Erythroblast (primary cell): ENCODE measurements around the gene MRRF.

Experiments used
- GATA1 ChIP-seq: IDR thresholded peaks from 2 replicates; pipeline ENCODE4 v1.6.1; 2011; ENCODE audit warnings: low read depth, mild to moderate bottlenecking, control low read depth, low read length, moderate library complexity
- POLR2A ChIP-seq: IDR thresholded peaks from 2 replicates; pipeline ENCODE4 v1.6.1; 2011; ENCODE audit warnings: mild to moderate bottlenecking, low read length

- TF ChIP-seq POLR2A (no peak), GATA1 (no peak)
These were observed 47.8 kb upstream of the MRRF start for GRCh38 chr9:122216798-122217418.
